ENCODE measurements around the gene HYLS1. TPM values are rescaled to one million over a fixed set of nuclear protein-coding genes. Genes with fewer than 3 reads are reported as not detected.
A peak's percentile ranks its signal among the peaks of the same experiment; 100 is the strongest.

Gene HYLS1
- total and polyA plus RNA-seq, 2 experiments from 2014 or later, result 14.6 to 25.7 TPM

GRCh38 chr11:125869521-125869920 is 17.9 kb upstream of the HYLS1 start:
- Histone ChIP-seq H3K27me3 (ENCODE audit: insufficient read depth) (no peaks in the 10 kb centered on the region), H3K27ac (ENCODE audit: low read depth) (no peak overlapping the region), H3K4me2 (no peak overlapping the region), H3K9me2 (ENCODE audit: insufficient read depth) (no peaks in the 10 kb centered on the region), H2AFZ (no peak overlapping the region), H3F3A (replicated peaks; ENCODE audit: low read depth) (no peaks in the 10 kb centered on the region), H3K36me3 (ENCODE audit: insufficient read depth) (no peaks in the 10 kb centered on the region; the same call in 1 of the 2 replicates), H3K79me2 (replicated peaks; ENCODE audit: insufficient read depth) (no peaks in the 10 kb centered on the region), H3K4me1 (ENCODE audit: insufficient read depth) (no peaks in the 10 kb centered on the region), H3K4me3 (no peak overlapping the region), H4K20me1 (replicated peaks; ENCODE audit: insufficient read depth) (no peaks in the 10 kb centered on the region)
- H3K36me3 Mint-ChIP-seq (ENCODE audit: low read depth), result peaks cover 14% of the 10 kb centered on the region
- ATAC-seq (no peak), DNase-seq (ENCODE audit: low spot score) (no peak)
- H3K27ac Mint-ChIP-seq, result no peak overlapping the region
- no peak overlapping the region for H3K4me3 Mint-ChIP-seq
- 0 out of 3 replicates have a peak, but pooled peaks cover 2% of the 10 kb centered on the region for H3K4me1 Mint-ChIP-seq
- no peak for TF ChIP-seq ZNF114 (CRISPR knock-in tag; IDR thresholded peaks at IDR 0.05)
- no peak for TF ChIP-seq POLR2AphosphoS5 (IDR thresholded peaks at IDR 0.05; ENCODE audit: low read depth)
- TF ChIP-seq JUNB (IDR thresholded peaks at IDR 0.05; ENCODE audit: unreplicated experiment), result no peak
- peak in 1 of 2 experiments; percentile 35; a peak in 1 of 4 replicates for TF ChIP-seq CTCF (conservative IDR thresholded peaks at IDR 0.05; ENCODE audit: low read depth in 2 of 2)
- TF ChIP-seq EZH2phosphoT487 (IDR thresholded peaks at IDR 0.05; ENCODE audit: unreplicated experiment), result no peak
- H3K27me3 Mint-ChIP-seq (ENCODE audit: insufficient read depth, low read depth, poor library complexity), result peaks cover 3% of the 10 kb centered on the region
- H3K9me3 Mint-ChIP-seq, result peaks cover 30% of the 10 kb centered on the region

GRCh38 chr11:125871391-125872137 is 15.9 kb upstream of the HYLS1 start:
- Histone ChIP-seq H3F3A (replicated peaks; ENCODE audit: low read depth) (no peaks in the 10 kb centered on the region), H3K9me2 (ENCODE audit: insufficient read depth) (no peaks in the 10 kb centered on the region), H3K27ac (ENCODE audit: low read depth) (no peak overlapping the region), H4K20me1 (replicated peaks; ENCODE audit: insufficient read depth) (no peaks in the 10 kb centered on the region), H2AFZ (no peak overlapping the region), H3K4me3 (no peak overlapping the region), H3K4me1 (ENCODE audit: insufficient read depth) (no peaks in the 10 kb centered on the region), H3K4me2 (no peak overlapping the region), H3K27me3 (ENCODE audit: insufficient read depth) (no peaks in the 10 kb centered on the region), H3K36me3 (ENCODE audit: insufficient read depth) (no peaks in the 10 kb centered on the region; the same call in 1 of the 2 replicates), H3K79me2 (replicated peaks; ENCODE audit: insufficient read depth) (no peaks in the 10 kb centered on the region)
- Mint-ChIP-seq H3K27me3 (ENCODE audit: insufficient read depth, low read depth, poor library complexity) (peaks cover 3% of the 10 kb centered on the region), H3K4me3 (no peak overlapping the region), H3K36me3 (ENCODE audit: low read depth) (peaks cover 10% of the 10 kb centered on the region), H3K9me3 (peaks cover 14% of the 10 kb centered on the region; the same call in 2 of the 3 replicates), H3K27ac (no peak overlapping the region), H3K4me1 (0 out of 3 replicates have a peak, but pooled peaks cover 2% of the 10 kb centered on the region)
- DNase-seq (ENCODE audit: low spot score) (peak; percentile 86), ATAC-seq (peak; percentile 79)
- TF ChIP-seq CTCF (conservative IDR thresholded peaks at IDR 0.05; ENCODE audit: low read depth in 2 of 2), result peak; percentile 78 to 89
- no peak for TF ChIP-seq CREB1 (CRISPR knock-in tag; IDR thresholded peaks at IDR 0.05; ENCODE audit: low read depth)

All from GM23338 (cell line).